KMS-11 (cell line): ENCODE results near the gene STK36.

Experiments
- H2AFZ ChIP-seq: fragments of 200-600 bp; sonication (generic); 2 replicates; pipeline ENCODE4 v1.6.1; 2016; ENCODE audit warnings: antibody characterized with exemption, mixed run types, low read depth
- H3K27ac ChIP-seq: fragments of 200-600 bp; sonication (generic); 2 replicates; pipeline ENCODE4 v1.6.1; 2016; ENCODE audit warnings: mild to moderate bottlenecking, mixed run types
- H3K27me3 ChIP-seq: fragments of 200-600 bp; sonication (generic); 2 replicates; pipeline ENCODE4 v1.6.1; 2017; ENCODE audit warnings: mild to moderate bottlenecking, low read depth, mixed run types, moderate library complexity; ENCODE audit not compliant: insufficient read depth
- H3K36me3 ChIP-seq: fragments of 200-600 bp; sonication (generic); 2 replicates; pipeline ENCODE4 v1.6.1; 2017; ENCODE audit warnings: mild to moderate bottlenecking, mixed run types; ENCODE audit not compliant: insufficient read depth
- H3K4me1 ChIP-seq: fragments of 200-600 bp; sonication (generic); 2 replicates; pipeline ENCODE4 v1.6.1; 2016; ENCODE audit warnings: mild to moderate bottlenecking, low read depth, mixed run types; ENCODE audit not compliant: poor library complexity, severe bottlenecking
- H3K4me2 ChIP-seq: fragments of 200-600 bp; sonication (generic); 2 replicates; pipeline ENCODE4 v1.7.0; 2016; ENCODE audit warnings: mild to moderate bottlenecking, mixed run types
- H3K4me3 ChIP-seq: fragments of 200-600 bp; sonication (generic); IDR thresholded peaks from 2 replicates; pipeline ENCODE4 v1.6.1; 2017; ENCODE audit warnings: low read depth, low read length, mixed read lengths; ENCODE audit not compliant: insufficient read depth
- H3K79me2 ChIP-seq: fragments of 200-600 bp; sonication (generic); 2 replicates; pipeline ENCODE4 v1.6.1; 2016; ENCODE audit warnings: low read depth, mixed run types; ENCODE audit not compliant: insufficient read depth
- H3K9ac ChIP-seq: fragments of 200-600 bp; sonication (generic); 2 replicates; pipeline ENCODE4 v1.6.1; 2016; ENCODE audit warnings: mild to moderate bottlenecking, mixed run types
- H4K20me1 ChIP-seq: fragments of 200-600 bp; sonication (generic); 2 replicates; pipeline ENCODE4 v1.6.1; 2016; ENCODE audit warnings: mild to moderate bottlenecking, mixed run types; ENCODE audit not compliant: insufficient read depth
- TF ChIP-seq, protein P1 (sequence below): fragments of 200-600 bp; sonication (generic); conservative IDR thresholded peaks from 2 replicates; pipeline ENCODE4 v1.6.1; 2017; ENCODE audit warnings: low read depth, mild to moderate bottlenecking, antibody characterized with exemption, low read length, moderate library complexity, mixed read lengths

The STK36 gene

DNA sequence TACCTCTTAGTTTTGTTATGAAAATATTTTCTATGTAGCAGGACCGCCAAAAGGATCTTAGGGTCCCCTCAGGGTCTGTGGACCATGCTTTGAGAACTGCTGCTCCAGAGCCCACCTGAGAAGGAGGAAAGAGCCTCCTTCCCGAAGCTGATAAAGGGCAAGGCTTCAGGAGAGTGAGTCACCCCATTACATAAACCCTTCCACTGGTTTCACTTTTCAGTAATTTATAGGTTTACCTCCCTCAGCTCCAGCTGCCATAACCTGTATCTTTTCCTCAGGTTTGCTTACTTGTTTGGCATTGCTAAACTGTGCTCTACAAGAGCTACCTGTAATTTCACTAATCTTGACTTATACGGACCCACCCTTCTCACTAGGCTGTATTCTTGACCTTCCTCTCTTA, 45.4 kb downstream of the STK36 start:
- H4K20me1 ChIP-seq: no peaks in the 10 kb centered on the region
- TF ChIP-seq, protein P1, sequence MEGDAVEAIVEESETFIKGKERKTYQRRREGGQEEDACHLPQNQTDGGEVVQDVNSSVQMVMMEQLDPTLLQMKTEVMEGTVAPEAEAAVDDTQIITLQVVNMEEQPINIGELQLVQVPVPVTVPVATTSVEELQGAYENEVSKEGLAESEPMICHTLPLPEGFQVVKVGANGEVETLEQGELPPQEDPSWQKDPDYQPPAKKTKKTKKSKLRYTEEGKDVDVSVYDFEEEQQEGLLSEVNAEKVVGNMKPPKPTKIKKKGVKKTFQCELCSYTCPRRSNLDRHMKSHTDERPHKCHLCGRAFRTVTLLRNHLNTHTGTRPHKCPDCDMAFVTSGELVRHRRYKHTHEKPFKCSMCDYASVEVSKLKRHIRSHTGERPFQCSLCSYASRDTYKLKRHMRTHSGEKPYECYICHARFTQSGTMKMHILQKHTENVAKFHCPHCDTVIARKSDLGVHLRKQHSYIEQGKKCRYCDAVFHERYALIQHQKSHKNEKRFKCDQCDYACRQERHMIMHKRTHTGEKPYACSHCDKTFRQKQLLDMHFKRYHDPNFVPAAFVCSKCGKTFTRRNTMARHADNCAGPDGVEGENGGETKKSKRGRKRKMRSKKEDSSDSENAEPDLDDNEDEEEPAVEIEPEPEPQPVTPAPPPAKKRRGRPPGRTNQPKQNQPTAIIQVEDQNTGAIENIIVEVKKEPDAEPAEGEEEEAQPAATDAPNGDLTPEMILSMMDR: no peak
- peaks cover 57% of the 10 kb centered on the region for H3K79me2 ChIP-seq
- H3K36me3 ChIP-seq: no peaks in the 10 kb centered on the region
- H2AFZ ChIP-seq: no peak overlapping the region
- H3K27ac ChIP-seq: no peak overlapping the region
- no peaks in the 10 kb centered on the region for H3K27me3 ChIP-seq
- H3K4me3 ChIP-seq: no peak overlapping the region
- H3K4me1 ChIP-seq: peaks cover 45% of the 10 kb centered on the region
- no peak overlapping the region for H3K4me2 ChIP-seq
- no peak overlapping the region for H3K9ac ChIP-seq

- Histone ChIP-seq H4K20me1 (no peaks in the 10 kb centered on the region), H3K4me1 (peaks cover 51% of the 10 kb centered on the region), H3K27me3 (no peaks in the 10 kb centered on the region), H2AFZ (no peak overlapping the region), H3K79me2 (peaks cover 49% of the 10 kb centered on the region), H3K4me2 (no peak overlapping the region), H3K9ac (no peak overlapping the region), H3K36me3 (no peaks in the 10 kb centered on the region), H3K4me3 (no peak overlapping the region), H3K27ac (no peak overlapping the region)
- TF ChIP-seq, protein P1: no peak
Observed at GRCh38 chr2:218718058-218718457, 46.2 kb downstream of the STK36 start.

DNA sequence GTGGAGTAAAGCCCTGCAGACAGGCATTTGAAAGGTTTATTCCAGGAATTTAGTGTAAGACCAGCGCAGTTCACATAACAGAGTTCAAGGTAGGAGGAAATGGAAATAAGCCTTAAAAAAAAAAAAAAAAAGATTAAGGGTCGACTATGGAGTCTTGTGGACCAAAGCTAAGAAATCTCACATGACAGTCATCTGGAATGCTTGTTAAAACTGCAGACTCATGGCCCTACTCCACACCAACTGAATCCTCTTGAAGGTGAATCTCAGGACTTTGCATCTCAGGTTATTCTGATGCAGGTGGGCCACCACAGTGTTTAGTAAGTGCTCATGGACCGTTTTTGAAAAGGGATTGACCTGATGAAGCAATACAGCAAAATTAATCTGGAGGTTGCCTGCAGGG, 47.6 kb downstream of the STK36 start:
- peaks cover 61% of the 10 kb centered on the region for H3K4me1 ChIP-seq
- H3K79me2 ChIP-seq: peaks cover 47% of the 10 kb centered on the region; the same call in 1 of the 2 replicates
- H3K9ac ChIP-seq: no peak overlapping the region
- no peak overlapping the region for H3K4me2 ChIP-seq
- H2AFZ ChIP-seq: no peak overlapping the region
- H4K20me1 ChIP-seq: no peaks in the 10 kb centered on the region
- H3K27ac ChIP-seq: no peak overlapping the region
- TF ChIP-seq, protein P1: no peak
- H3K4me3 ChIP-seq: no peak overlapping the region
- H3K36me3 ChIP-seq: no peaks in the 10 kb centered on the region
- H3K27me3 ChIP-seq: no peaks in the 10 kb centered on the region

DNA sequence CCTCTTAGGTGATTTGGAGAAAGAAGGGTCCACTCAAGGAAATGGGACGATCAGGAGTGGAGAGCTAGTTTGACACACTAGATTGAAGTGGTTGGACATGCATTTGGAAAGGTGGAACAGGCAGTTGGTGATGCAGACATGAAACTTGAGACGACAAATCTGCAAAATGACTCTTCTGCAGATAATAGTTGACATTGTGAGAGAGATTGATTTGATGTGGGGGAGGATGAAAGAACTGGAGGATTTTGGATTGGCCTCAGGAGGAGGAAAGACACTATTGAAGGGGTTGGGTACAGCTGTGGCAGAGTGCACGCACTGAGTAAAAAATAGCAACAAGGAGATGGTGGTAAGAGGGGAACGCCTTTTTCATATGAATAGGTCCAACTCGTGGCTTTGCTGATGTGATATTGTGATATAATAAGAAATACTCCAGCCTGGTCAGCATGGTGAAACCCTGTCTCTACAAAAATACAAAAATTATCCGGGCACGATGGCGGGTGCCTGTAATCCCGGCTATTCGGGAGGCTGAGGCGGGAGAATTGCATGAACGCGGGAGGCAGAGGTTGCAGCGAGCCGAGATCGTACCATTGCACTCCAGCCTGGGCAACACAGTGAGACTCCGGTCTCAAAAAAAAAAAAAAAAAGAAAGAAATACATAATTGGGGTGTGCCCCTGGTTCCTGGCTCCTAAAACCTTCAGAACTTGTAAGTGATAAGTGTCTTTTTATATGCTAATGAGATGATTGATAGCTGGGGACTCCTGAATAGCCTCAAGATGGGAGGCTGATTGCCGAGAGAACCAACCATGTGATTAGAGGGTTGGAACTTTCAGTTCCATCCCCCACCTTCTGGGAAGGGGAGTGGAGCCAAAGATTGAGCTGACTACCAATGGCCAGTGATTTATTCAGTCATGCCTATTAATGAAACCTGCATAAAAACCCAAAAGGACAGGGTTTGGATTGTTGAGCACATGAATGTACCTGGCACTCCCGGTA, 48.5 kb downstream of the STK36 start:
- Histone ChIP-seq H3K4me3 (no peak overlapping the region), H3K27me3 (no peaks in the 10 kb centered on the region), H3K4me1 (peaks cover 61% of the 10 kb centered on the region), H2AFZ (no peak overlapping the region), H3K79me2 (peaks cover 50% of the 10 kb centered on the region), H3K27ac (no peak overlapping the region), H3K4me2 (no peak overlapping the region), H4K20me1 (no peaks in the 10 kb centered on the region), H3K36me3 (no peaks in the 10 kb centered on the region), H3K9ac (no peak overlapping the region)
- TF ChIP-seq, protein P1: no peak
